ENCODE data around the gene ZNF280B. TPM values are rescaled to one million over a fixed set of nuclear protein-coding genes. Genes with fewer than 3 reads are reported as not detected.

ZNF280B gene
- total and polyA plus RNA-seq, 2 experiments from 2014 or later = 5.5 to 6.7 TPM

GRCh38 chr22:22531770-22532546 is 23.4 kb upstream of the ZNF280B start:
- Mint-ChIP-seq H3K4me3 (no peak overlapping the region), H3K27me3 (ENCODE audit: insufficient read depth, low read depth, poor library complexity) (peaks cover 59% of the 10 kb centered on the region), H3K36me3 (ENCODE audit: low read depth) (no peaks in the 10 kb centered on the region), H3K4me1 (no peaks in the 10 kb centered on the region), H3K27ac (no peak overlapping the region), H3K9me3 (no peaks in the 10 kb centered on the region)
- H3K79me2 ChIP-seq (replicated peaks; ENCODE audit: insufficient read depth) = no peaks in the 10 kb centered on the region
- H3K4me1 ChIP-seq (ENCODE audit: insufficient read depth) = no peaks in the 10 kb centered on the region
- no peak for TF ChIP-seq CREB1 (CRISPR knock-in tag; IDR thresholded peaks at IDR 0.05; ENCODE audit: low read depth)
- H4K20me1 ChIP-seq (replicated peaks; ENCODE audit: insufficient read depth) = no peaks in the 10 kb centered on the region
- no peaks in the 10 kb centered on the region for H3F3A ChIP-seq (replicated peaks; ENCODE audit: low read depth)
- H3K36me3 ChIP-seq (ENCODE audit: insufficient read depth) = no peaks in the 10 kb centered on the region
- no peak overlapping the region for H3K4me2 ChIP-seq
- H3K4me3 ChIP-seq = no peak overlapping the region
- DNase-seq (ENCODE audit: low spot score) = no peak
- no peaks in the 10 kb centered on the region for H3K9me2 ChIP-seq (ENCODE audit: insufficient read depth)
- H3K27ac ChIP-seq (ENCODE audit: low read depth) = no peak overlapping the region
- ATAC-seq = no peak
- H2AFZ ChIP-seq = no peak overlapping the region
- H3K27me3 ChIP-seq (ENCODE audit: insufficient read depth) = peaks cover 98% of the 10 kb centered on the region

- H3K27me3 Mint-ChIP-seq (ENCODE audit: insufficient read depth, low read depth, poor library complexity) = peaks cover 64% of the 10 kb centered on the region
- no peak overlapping the region for H2AFZ ChIP-seq
- TF ChIP-seq ETS1 (IDR thresholded peaks at IDR 0.05) (no peak), ZNF114 (CRISPR knock-in tag; IDR thresholded peaks at IDR 0.05) (no peak), NANOG (IDR thresholded peaks at IDR 0.05; ENCODE audit: borderline replicate concordance) (no peak), POLR2AphosphoS5 (IDR thresholded peaks at IDR 0.05; ENCODE audit: low read depth) (no peak), JUNB (IDR thresholded peaks at IDR 0.05; ENCODE audit: unreplicated experiment) (no peak), REST (IDR thresholded peaks at IDR 0.05; ENCODE audit: unreplicated experiment) (no peak), CTCF (conservative IDR thresholded peaks at IDR 0.05; ENCODE audit: low read depth in 2 of 2) (no peak), EZH2 (IDR thresholded peaks at IDR 0.05; ENCODE audit: low read depth, unreplicated experiment) (no peak), ZNF331 (CRISPR knock-in tag; IDR thresholded peaks at IDR 0.05; ENCODE audit: low read depth) (no peak), CREB1 (CRISPR knock-in tag; IDR thresholded peaks at IDR 0.05; ENCODE audit: low read depth) (no peak), EZH2phosphoT487 (IDR thresholded peaks at IDR 0.05; ENCODE audit: unreplicated experiment) (no peak), STAT1 (IDR thresholded peaks at IDR 0.05; ENCODE audit: unreplicated experiment) (no peak)
Measured at GRCh38 chr22:22528780-22529179, 20.2 kb upstream of the ZNF280B start.

More at GRCh38 chr22:22528780-22529179, 20.2 kb upstream of the ZNF280B start:
- Mint-ChIP-seq H3K4me1 (no peaks in the 10 kb centered on the region), H3K4me3 (no peak overlapping the region), H3K36me3 (ENCODE audit: low read depth) (no peaks in the 10 kb centered on the region), H3K27ac (no peak overlapping the region), H3K9me3 (no peaks in the 10 kb centered on the region; the same call in 2 of the 3 replicates)
- no peaks in the 10 kb centered on the region for H3F3A ChIP-seq (replicated peaks; ENCODE audit: low read depth)
- no peak overlapping the region for H3K4me3 ChIP-seq
- H3K36me3 ChIP-seq (ENCODE audit: insufficient read depth) = no peaks in the 10 kb centered on the region
- no peak overlapping the region for H3K4me2 ChIP-seq
- peaks cover 3% of the 10 kb centered on the region; the same call in 1 of the 2 replicates for H3K9me2 ChIP-seq (ENCODE audit: insufficient read depth)
- H3K27me3 ChIP-seq (ENCODE audit: insufficient read depth) = peaks cover 98% of the 10 kb centered on the region
- H3K79me2 ChIP-seq (replicated peaks; ENCODE audit: insufficient read depth) = no peaks in the 10 kb centered on the region
- no peaks in the 10 kb centered on the region for H4K20me1 ChIP-seq (replicated peaks; ENCODE audit: insufficient read depth)
- DNase-seq (ENCODE audit: low spot score) (no peak), ATAC-seq (no peak)
- H3K4me1 ChIP-seq (ENCODE audit: insufficient read depth) = no peaks in the 10 kb centered on the region
- no peak overlapping the region for H3K27ac ChIP-seq (ENCODE audit: low read depth)

Measured in GM23338 (cell line).